ENCODE measurements around the gene PRCD. TPM values are rescaled to one million over a fixed set of nuclear protein-coding genes. Genes with fewer than 3 reads are reported as not detected.
"Not testable (repeated sequence)": the region's sequence is repeated elsewhere in the genome, so short reads cannot be mapped to it uniquely, and the experiment has no call there.

Gene PRCD
- total RNA-seq, 1 donor, result 2.2 TPM

DNA sequence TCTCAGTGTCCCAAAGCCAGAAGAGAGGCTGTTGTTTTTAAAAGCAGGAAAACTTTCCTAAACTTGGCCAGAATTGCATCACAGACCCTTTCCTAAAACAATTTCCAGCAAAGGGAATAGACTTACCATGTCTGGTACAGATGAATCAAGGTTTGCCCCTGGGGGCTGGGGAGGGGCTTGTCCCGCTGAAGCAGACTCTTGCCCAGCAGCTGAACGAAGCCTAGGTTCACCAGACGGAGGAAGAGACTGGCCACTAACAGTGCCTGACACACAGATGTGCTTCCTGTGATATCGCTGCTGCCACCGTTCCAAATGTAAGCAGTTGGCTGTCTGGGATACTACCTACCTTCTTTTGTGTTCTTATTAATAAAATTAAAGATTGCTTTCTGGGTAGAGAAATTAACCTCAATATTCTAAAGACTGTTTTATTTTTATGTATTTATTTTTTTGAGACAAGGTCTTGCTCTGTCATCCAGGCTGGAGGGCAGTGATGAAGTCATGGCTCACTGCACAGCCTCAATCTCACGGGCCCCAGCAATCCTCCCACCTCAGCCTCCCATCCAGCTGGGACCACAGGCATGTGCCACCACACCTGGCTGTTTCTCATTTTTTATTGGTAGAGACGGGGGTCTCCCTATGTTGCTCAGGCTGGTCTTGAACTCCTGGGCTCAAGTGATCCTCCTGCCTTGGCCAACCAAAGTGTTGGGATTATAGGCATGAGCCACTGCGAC lies 13.5 kb downstream of the PRCD start:
- TF ChIP-seq, protein P1, sequence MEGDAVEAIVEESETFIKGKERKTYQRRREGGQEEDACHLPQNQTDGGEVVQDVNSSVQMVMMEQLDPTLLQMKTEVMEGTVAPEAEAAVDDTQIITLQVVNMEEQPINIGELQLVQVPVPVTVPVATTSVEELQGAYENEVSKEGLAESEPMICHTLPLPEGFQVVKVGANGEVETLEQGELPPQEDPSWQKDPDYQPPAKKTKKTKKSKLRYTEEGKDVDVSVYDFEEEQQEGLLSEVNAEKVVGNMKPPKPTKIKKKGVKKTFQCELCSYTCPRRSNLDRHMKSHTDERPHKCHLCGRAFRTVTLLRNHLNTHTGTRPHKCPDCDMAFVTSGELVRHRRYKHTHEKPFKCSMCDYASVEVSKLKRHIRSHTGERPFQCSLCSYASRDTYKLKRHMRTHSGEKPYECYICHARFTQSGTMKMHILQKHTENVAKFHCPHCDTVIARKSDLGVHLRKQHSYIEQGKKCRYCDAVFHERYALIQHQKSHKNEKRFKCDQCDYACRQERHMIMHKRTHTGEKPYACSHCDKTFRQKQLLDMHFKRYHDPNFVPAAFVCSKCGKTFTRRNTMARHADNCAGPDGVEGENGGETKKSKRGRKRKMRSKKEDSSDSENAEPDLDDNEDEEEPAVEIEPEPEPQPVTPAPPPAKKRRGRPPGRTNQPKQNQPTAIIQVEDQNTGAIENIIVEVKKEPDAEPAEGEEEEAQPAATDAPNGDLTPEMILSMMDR (IDR thresholded peaks at IDR 0.05; ENCODE audit: insufficient read depth, low read depth, low read length), result no peak
- H3K4me3 ChIP-seq (ENCODE audit: low read depth, low read length), result no peak overlapping the region
- no peak for DNase-seq (ENCODE audit: low read depth)

GRCh38 chr17:76554131-76554530 lies 14.3 kb downstream of the PRCD start:
- no peak overlapping the region for H3K4me3 ChIP-seq (ENCODE audit: low read depth, low read length)
- TF ChIP-seq, protein P1 (IDR thresholded peaks at IDR 0.05; ENCODE audit: insufficient read depth, low read depth, low read length), result no peak
- no peak for DNase-seq (ENCODE audit: low read depth)

DNA sequence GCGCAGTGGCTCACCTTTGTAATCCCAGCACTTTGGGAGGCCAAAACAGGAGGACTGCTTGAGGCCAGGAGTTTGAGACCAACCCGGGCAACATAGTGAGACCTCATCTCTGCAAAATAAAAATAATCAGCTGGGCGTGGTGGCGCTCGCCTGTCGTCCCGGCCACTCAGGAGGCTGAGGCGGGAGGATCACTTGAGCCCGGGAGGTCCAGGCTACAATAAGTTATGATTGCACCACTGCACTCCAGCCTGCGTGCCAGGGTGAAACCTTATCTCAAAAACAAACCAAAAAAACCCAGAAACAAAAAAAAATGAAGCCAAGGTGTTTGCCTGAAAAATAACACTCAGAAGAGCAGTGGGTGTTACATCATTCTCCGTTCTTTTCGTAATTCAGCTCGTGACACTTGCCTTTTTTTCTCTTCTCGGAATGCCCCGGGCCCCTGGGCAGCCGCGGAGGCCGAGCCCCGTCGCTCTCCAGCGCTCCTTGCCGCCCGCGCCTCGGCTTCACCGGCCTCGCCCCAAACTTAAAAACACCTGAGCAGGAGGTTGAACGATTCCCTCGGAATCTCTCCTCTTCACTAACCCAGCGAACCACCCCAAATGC lies 17.0 kb downstream of the PRCD start:
- TF ChIP-seq, protein P1 (IDR thresholded peaks at IDR 0.05; ENCODE audit: insufficient read depth, low read depth, low read length), result no peak
- DNase-seq (ENCODE audit: low read depth), result peak; percentile 86
- H3K4me3 ChIP-seq (ENCODE audit: low read depth, low read length), result peak overlapping the region; percentile 89

DNA sequence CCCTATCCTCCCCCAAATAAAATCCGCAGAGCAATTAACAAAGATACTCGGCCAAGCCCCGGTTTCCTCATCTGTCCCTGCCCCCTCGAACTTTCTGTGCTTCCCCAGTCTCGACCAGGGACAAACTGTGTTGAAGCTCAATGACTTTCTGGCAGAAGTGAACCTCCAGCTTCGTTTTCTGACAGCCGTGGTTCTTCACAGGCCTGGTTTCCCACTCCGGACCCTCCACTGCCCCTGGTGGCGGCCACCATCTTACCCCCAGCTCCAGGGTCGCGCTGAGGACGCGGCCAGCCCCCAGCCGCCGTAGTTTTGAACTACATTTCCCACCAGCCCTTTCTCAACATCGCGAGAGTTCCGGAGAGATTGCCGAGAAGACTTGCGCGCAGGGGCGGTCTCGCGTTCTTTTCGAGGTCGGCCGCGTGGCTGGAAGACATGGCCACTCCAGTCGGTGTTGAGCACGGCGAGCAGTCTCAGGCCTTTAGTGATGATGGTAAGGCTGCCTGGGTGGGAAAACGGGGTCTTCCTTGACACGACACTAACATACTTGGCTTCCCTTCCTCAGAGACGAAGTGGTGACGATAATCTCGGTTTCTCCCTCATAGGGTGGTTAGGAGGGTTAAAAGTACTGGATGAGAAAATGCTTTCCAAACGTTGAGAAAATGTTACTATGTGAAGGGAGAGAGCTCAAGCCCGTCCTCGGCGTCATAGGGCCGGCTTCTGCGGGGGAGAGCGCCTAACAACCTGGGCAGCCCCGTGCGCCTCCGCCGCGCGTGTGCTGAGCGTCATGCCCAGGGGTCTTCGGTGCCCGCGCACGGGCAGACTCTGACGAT lies 17.7 kb downstream of the PRCD start:
- TF ChIP-seq, protein P1 (IDR thresholded peaks at IDR 0.05; ENCODE audit: insufficient read depth, low read depth, low read length), result peak; percentile 53
- DNase-seq (ENCODE audit: low read depth), result peak; percentile 98
- H3K4me3 ChIP-seq (ENCODE audit: low read depth, low read length), result peak overlapping the region; percentile 89

DNA sequence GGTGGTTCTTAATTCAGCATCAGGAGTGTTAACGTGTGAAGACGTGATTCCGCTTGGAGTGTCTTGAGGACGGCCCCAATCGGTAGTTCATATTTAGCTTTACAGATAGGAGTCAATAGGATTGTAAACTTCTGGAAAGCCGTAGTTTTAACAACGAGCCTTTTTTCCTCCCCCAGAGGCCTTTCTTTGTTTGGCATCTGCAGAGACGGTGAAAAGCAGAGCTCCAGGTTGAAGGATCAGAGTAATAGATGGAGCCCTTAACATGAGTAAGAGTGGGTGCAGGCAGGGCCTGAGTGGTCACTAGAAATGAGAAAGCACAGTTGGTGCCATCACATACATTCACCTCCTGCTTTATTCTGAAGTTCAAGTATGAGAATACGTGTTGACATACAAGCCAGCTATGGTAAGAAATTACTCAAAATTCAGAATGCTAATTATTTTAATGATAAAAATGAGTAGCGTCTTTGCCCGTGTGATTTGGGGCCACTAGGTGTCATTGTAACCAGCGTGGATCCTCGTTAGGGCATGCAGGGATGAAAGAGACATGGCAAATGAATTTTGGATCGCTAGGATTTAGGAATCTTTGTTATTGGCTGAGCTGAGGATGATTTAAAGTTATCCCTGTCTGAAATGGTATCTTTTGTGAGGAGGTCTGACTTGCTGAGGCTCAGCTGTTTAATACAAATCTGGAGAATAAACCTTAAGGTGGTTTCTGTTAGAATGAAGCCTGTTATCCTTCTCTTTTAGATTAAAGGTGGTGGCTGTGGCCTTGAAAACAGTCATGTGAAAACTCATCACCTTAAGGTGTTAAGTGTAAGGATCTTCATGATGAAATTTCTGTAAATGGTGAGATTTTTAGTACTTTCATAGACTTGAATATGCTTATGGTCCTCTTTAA lies 18.6 kb downstream of the PRCD start:
- H3K4me3 ChIP-seq (ENCODE audit: low read depth, low read length), result peak overlapping the region; percentile 89
- DNase-seq (ENCODE audit: low read depth), result peak; percentile 44
- TF ChIP-seq, protein P1 (IDR thresholded peaks at IDR 0.05; ENCODE audit: insufficient read depth, low read depth, low read length), result peak; percentile 50

DNA sequence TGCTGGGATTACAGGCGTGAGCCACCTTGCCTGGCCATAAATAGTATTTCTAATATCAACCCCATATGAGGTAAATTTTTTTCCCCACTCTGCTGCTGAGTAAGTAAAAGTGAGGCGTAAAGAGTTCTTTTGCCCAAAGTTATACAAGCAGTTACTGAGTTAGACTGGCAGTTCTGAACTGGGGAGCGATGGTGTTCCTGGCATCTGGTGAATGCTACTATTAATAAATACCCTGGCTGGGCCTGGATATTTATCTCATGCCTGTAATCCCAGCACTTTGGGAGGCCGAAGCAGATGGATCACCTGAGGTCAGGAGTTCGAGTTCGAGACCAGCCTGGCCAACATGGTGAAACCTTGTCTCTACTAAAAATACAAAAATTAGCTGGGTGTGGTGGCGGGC lies 19.6 kb downstream of the PRCD start:
- H3K4me3 ChIP-seq (ENCODE audit: low read depth, low read length), result peak overlapping the region; percentile 89
- DNase-seq (ENCODE audit: low read depth), result not testable (repeated sequence)

All from fibroblast of villous mesenchyme (primary cell).